MM.1S (cell line): Measurements from ENCODE around the gene PRKG1.

Experiments
- CTCF ChIP-seq: fragments of 300-600 bp; sonication (generic); IDR thresholded peaks from 2 replicates; pipeline ENCODE4 v1.5.1; 2016; ENCODE audit warnings: antibody characterized with exemption, low read length, mixed read lengths
- EZH2 ChIP-seq: fragments of 300-600 bp; sonication (generic); optimal IDR thresholded peaks from 2 replicates; pipeline ENCODE3; 2017; ENCODE audit warnings: low read depth, mild to moderate bottlenecking, antibody characterized with exemption, low read length, mixed read lengths
- EZH2phosphoT487 ChIP-seq: fragments of 300-600 bp; sonication (generic); IDR thresholded peaks from 2 replicates; pipeline ENCODE4 v1.6.1; 2018; ENCODE audit warnings: antibody characterized with exemption, low read length

DNA sequence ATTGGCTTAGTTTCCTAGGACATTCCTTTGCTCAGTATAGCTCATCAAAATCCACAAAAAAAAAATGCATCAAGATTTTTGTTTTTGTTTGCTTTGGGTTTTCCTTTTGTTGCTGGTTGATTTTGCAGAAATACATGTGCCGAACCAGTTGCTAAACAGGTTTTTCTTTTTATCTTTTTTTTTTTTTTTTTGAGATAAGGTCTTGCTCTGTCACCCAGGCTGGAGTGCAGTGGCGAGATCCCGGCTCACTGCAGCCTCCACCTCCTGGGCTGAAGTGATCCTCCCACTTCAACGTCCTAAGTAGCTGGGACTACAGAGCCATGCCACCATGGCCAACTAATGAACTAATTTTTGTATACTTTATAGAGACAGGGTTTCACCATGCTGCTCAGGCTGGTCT is 616.8 kb downstream of the PRKG1 start:
- TF ChIP-seq CTCF (no peak), EZH2 (no peak), EZH2phosphoT487 (no peak)
